NCI-H1930 (cell line): ENCODE results near the gene SEPTIN11.

ENCODE experiments used
- DNase-seq, 2 experiments: peaks; one replicate each; lab custom pipeline; 2025; lab: John Stamatoyannopoulos, UW

The SEPTIN11 gene

GRCh38 chr4:76979236-76979635 lies 29.7 kb downstream of the SEPTIN11 start:
- no peak for DNase-seq

DNA sequence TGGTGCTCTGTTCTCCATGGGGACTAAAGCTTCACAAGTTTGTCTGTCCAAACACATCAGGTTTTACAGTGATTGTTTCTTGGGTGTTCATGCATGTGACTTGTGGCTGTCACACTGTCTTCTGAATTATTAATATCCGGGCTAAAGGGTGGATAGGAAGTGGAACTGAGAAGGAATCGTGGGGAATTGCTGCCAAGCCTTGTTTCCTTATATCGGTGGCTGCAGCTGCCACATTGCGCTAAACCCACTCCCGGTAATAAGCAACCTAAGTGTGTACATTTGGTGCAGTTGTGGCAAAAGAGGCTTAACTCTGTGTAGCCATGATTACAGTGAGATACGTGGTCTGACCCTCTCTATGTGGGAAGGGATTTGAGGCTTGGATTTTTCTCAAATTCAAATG lies 30.7 kb downstream of the SEPTIN11 start:
- DNase-seq, result no peak

DNA sequence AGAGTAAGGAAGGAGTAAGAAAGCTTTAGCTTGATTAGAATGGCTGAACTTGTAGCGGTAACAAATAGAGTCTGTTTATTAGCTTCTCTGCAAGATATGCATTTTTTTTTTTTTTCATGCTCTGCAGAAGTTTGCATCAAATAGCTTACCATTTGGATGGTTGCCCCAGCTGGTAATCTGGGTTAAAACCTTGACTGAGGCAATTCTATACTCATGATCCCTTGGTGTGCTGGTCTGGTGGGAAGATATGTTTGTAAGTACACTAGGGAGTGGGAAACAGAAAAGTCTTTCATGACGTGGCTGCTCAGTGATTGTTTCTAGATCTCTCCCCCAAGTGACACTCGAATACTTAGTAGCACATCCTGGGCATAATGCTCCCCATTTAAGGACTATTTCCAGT lies 32.1 kb downstream of the SEPTIN11 start:
- no peak for DNase-seq

DNA sequence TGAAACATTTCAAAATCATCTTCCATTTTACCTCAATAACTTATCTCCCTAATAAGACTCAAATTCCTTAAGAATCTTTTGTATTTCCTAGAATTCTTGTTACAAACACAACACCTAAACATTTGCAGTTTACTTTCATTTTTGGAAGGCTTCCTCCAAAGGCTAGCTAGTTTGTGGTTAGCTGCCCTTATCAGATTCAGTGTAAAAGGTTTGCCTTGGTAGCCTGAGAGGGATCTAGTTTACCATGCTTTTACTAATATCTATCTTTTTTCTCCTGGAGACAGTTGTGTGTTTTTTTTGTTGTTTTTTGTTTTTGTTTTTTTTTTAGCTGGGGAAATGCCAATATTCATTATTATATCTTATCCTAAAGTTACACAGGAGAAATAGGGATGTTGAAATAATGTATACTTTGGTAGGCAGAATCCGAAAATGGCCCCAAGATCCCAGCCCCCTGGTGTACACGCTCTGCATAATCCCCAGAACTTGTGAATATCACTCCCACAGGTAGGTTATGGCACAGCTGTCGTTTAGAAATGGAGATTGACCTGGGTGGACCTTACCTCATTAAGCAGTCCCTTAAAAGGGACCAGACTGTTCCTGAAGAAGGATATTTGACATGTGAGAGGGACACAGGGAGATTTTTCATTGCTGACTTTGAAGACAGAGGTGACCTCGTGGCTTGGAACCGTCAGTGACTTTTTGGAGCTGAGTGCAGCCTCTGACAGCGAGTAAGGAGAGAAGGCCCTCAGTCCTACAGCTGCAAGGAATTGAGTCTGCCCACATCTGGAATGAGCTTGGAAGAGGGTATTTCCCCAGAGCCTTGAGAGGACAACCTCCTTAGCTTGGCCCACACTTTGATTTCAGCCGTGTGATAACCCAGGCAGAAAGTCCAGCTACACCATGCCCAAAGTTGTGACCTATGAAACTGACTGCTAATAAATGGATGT lies 33.4 kb downstream of the SEPTIN11 start:
- no peak for DNase-seq

- no peak for DNase-seq
Measured at GRCh38 chr4:76984127-76984526, 34.6 kb downstream of the SEPTIN11 start.

DNA sequence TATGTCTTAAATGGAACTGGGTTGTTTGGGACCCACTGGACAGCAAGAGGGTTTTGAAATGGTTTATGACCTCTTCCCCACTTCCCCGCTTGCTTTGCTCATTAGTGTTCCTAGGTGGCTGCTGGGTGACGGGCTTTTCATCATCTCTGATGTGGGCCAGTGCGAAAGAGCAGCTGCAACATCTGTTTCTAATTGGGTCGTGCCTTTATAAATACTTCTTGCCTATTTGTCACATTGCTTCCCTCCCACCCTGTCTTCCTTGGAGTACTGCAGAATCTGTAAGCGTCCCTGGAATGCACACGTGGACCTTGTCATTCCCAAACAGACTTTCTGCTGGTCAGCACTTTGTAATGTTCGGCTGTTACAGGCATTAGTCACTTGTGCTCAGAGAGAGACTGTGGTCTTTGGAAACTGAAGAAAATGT lies 35.2 kb downstream of the SEPTIN11 start:
- no peak for DNase-seq

GRCh38 chr4:76987153-76987591 lies 37.6 kb downstream of the SEPTIN11 start:
- no peak for DNase-seq

DNA sequence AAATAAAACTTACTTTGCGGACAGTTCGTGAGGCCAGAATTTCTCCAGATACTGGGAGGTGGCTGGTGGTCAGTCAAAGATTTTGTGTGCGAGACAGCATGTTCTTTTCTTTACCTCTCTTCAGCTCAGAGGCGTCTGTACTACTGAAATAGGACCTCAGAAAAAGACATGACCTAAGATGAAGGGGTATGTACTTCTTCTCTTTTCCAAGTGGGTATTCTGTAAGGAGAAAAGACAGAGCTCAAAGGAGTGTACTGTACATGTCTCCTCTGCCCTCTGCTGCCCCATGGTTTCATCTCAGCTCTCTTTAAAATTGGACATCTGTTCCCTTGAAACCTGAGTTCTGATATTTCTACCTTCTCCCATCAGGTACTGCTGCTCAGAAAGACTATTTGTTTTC lies 38.1 kb downstream of the SEPTIN11 start:
- DNase-seq, result no peak

DNA sequence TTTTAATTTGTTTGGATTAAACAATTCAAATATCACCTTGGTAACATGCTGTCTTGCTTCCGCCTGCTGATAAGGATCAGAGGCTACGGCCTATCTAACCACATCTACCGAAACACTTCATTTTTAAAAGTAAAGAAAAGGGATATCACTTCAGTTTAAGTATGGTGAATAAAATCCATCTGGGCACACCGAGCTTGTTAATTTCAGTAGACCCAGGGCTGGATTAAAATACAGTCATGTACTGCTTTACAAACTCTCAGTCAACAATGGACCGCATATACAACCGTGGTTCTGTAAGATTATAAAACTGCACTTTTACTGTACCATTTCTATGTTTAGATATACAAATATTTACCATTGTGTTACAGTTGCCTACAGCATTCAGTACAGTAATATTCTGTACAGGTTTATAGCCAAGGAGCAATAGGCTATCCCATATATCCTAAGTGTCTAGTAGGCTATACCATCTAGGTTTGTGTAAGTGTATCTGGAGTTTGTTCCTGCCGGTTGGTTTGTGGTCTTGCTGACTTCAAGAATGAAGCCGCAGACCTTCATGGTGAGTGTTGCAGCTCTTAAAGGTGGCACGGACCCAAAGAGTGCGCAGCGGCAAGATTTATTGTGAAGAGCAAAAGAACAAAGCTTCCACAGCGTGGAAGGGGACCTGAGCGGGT lies 40.0 kb downstream of the SEPTIN11 start:
- no peak for DNase-seq

GRCh38 chr4:76990288-76991080 lies 40.9 kb downstream of the SEPTIN11 start:
- no peak for DNase-seq

- no peak for DNase-seq
Measured at GRCh38 chr4:76991161-76991660, 41.7 kb downstream of the SEPTIN11 start.

- DNase-seq, result no peak
Measured at GRCh38 chr4:76993787-76994641, 44.5 kb downstream of the SEPTIN11 start.

DNA sequence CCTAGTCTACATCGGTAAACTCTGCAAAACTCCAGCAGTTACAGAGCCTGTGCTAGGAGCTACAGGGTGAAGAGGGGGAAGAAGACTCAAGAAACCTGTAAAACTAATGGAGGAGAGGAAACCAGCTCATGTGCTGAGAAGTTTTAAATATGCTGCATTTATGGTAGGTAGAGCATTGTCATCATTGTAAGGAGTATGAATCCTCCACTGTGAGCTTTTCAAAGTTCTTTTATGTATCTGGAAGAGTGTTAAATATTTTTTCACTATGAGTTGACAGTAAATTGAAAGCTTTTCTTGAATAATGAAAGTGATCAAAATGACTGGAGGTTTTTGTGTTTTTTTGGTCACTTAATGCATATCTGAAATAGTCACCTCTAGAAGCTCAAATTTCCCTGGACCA lies 46.2 kb downstream of the SEPTIN11 start:
- DNase-seq, result no peak

- no peak for DNase-seq
Measured at GRCh38 chr4:76996445-76996844, 46.9 kb downstream of the SEPTIN11 start.

DNA sequence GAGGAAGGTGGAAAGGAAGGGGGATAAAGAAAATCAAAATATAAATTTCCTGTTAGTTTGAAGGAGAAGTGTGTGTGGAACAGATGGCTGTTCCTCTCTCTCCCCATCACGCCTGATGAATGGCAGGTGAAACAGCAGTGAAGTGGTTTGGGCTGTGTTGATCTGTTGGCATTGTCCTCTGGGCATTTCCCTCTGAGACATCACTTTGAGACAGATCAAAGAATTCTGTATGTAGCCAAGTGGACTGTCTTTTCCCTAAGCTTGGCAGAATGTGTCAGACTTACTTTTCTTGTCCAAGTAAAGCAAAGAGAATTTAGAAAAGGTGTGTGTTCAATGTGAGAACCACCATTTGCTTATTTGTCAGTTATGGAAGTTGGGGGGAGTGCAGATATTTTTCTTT lies 47.5 kb downstream of the SEPTIN11 start:
- no peak for DNase-seq

DNA sequence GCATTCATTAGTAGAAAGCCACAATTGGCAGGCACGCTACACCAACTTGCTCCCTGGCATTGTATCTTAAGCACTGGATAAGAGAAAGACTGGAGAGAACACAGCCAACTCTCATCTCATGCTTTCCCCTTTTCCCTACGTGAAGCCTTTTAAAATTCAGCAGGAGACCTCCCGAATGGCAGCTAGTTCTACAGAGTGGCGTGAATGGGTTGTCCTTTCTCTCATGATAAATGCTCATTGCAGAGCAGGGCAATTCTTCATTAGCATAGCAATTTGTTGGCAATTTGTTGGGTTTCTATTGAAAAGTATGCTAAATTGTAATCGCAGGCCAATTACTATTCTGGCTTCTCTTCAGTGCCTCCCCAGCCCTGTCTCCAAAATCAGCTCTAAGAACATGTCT lies 48.0 kb downstream of the SEPTIN11 start:
- no peak for DNase-seq

GRCh38 chr4:76998251-76998901 lies 48.8 kb downstream of the SEPTIN11 start:
- no peak for DNase-seq
